H9 (cell line): ENCODE data around the gene NAPB. TPM values are rescaled to one million over a fixed set of nuclear protein-coding genes. Genes with fewer than 3 reads are reported as not detected.

Source experiments
- DNase-seq: peaks from one replicate; pipeline ENCODE4 v3.0.0-alpha.2; 2017
- H2AFZ ChIP-seq: one replicate; pipeline ENCODE4 v1.6.1; 2013; ENCODE audit warnings: mild to moderate bottlenecking, low read length, control low read depth, moderate library complexity
- H2AK5ac ChIP-seq: 2 replicates; pipeline ENCODE4 v1.6.1; 2013; ENCODE audit warnings: low read length, control low read depth, mixed read lengths; ENCODE audit not compliant: insufficient read length
- H2BK120ac ChIP-seq: one replicate; pipeline ENCODE4 v1.6.1; 2013; ENCODE audit warnings: low read depth, mild to moderate bottlenecking, low read length, control low read depth, inconsistent platforms; ENCODE audit not compliant: poor library complexity, severe bottlenecking
- H2BK12ac ChIP-seq: 2 replicates; pipeline ENCODE4 v1.6.1; 2013; ENCODE audit warnings: low read length, control low read depth, mixed read lengths, low read depth; ENCODE audit not compliant: insufficient read length
- H2BK15ac ChIP-seq: 2 replicates; pipeline ENCODE4 v1.6.1; 2013; ENCODE audit warnings: low read depth, low read length, control low read depth
- H2BK20ac ChIP-seq: one replicate; pipeline ENCODE4 v1.6.1; 2013; ENCODE audit warnings: low read depth, mild to moderate bottlenecking, low read length, control low read depth, inconsistent platforms; ENCODE audit not compliant: poor library complexity, severe bottlenecking
- H2BK5ac ChIP-seq: 2 replicates; pipeline ENCODE4 v1.6.1; 2013; ENCODE audit warnings: low read length, control low read depth, mixed read lengths; ENCODE audit not compliant: insufficient read length
- H3K14ac ChIP-seq: 2 replicates; pipeline ENCODE4 v1.6.1; 2013; ENCODE audit warnings: low read length, control low read depth; ENCODE audit not compliant: insufficient read depth
- H3K18ac ChIP-seq: 2 replicates; pipeline ENCODE4 v1.6.1; 2013; ENCODE audit warnings: low read depth, mild to moderate bottlenecking, mixed read lengths, low read length, control low read depth; ENCODE audit not compliant: insufficient read length
- H3K23ac ChIP-seq: 2 replicates; pipeline ENCODE4 v1.6.1; 2013; ENCODE audit warnings: low read length, control low read depth, mixed read lengths, low read depth; ENCODE audit not compliant: insufficient read length
- H3K23me2 ChIP-seq: 2 replicates; pipeline ENCODE4 v1.6.1; 2013; ENCODE audit warnings: low read depth, mild to moderate bottlenecking, mixed read lengths, low read length, control low read depth; ENCODE audit not compliant: insufficient read length, poor library complexity, severe bottlenecking
- H3K27ac ChIP-seq: 2 replicates; pipeline ENCODE4 v1.5.1; 2013; ENCODE audit warnings: low read length, control low read depth, mixed read lengths, low read depth; ENCODE audit not compliant: insufficient read length
- H3K27me3 ChIP-seq: 2 replicates; pipeline ENCODE4 v1.6.1; 2013; ENCODE audit warnings: low read length, control low read depth, inconsistent platforms; ENCODE audit not compliant: insufficient read depth
- H3K4ac ChIP-seq: 2 replicates; pipeline ENCODE4 v1.6.1; 2013; ENCODE audit warnings: low read depth, mild to moderate bottlenecking, control low read depth, inconsistent platforms, low read length, moderate library complexity
- H3K4me1 ChIP-seq: 2 replicates; pipeline ENCODE4 v1.6.1; 2013; ENCODE audit warnings: low read length, control low read depth, inconsistent platforms; ENCODE audit not compliant: insufficient read depth
- H3K4me2 ChIP-seq: 2 replicates; pipeline ENCODE4 v1.6.1; 2013; ENCODE audit warnings: low read length, control low read depth, mixed read lengths; ENCODE audit not compliant: insufficient read length, insufficient read depth
- H3K56ac ChIP-seq: 2 replicates; pipeline ENCODE4 v1.6.1; 2013; ENCODE audit warnings: low read depth, mild to moderate bottlenecking, mixed read lengths, low read length, control low read depth; ENCODE audit not compliant: insufficient read length
- H3K79me1 ChIP-seq: 2 replicates; pipeline ENCODE4 v1.6.1; 2013; ENCODE audit warnings: low read depth, mild to moderate bottlenecking, moderate library complexity, low read length, control low read depth, inconsistent platforms; ENCODE audit not compliant: insufficient read depth, poor library complexity, severe bottlenecking
- H3K79me2 ChIP-seq: 2 replicates; pipeline ENCODE4 v1.6.1; 2013; ENCODE audit warnings: low read length, control low read depth, inconsistent platforms; ENCODE audit not compliant: insufficient read depth
- H3K9ac ChIP-seq: 2 replicates; pipeline ENCODE4 v1.6.1; 2013; ENCODE audit warnings: low read length, control low read depth, mixed read lengths; ENCODE audit not compliant: insufficient read length; ENCODE audit errors: extremely low read depth
- H3K9me3 ChIP-seq: one replicate; pipeline ENCODE4 v1.6.1; 2013; ENCODE audit warnings: low read depth, low read length, inconsistent platforms; ENCODE audit not compliant: control insufficient read depth
- H3T11ph ChIP-seq: one replicate; pipeline ENCODE4 v1.6.1; 2013; ENCODE audit warnings: mild to moderate bottlenecking, low read length, control low read depth, inconsistent platforms
- H4K20me1 ChIP-seq: one replicate; pipeline ENCODE4 v1.6.1; 2013; ENCODE audit not compliant: control insufficient read depth, insufficient read length, insufficient read depth
- H4K5ac ChIP-seq: 2 replicates; pipeline ENCODE4 v1.6.1; 2013; ENCODE audit warnings: low read depth, mild to moderate bottlenecking, mixed read lengths, low read length, control low read depth; ENCODE audit not compliant: insufficient read length
- H4K8ac ChIP-seq: replicated peaks from 2 replicates; pipeline ENCODE4 v1.6.1; 2013; ENCODE audit warnings: low read length, control low read depth, mixed read lengths, low read depth; ENCODE audit not compliant: insufficient read length
- H4K91ac ChIP-seq: 2 replicates; pipeline ENCODE4 v1.6.1; 2013; ENCODE audit warnings: low read depth, mild to moderate bottlenecking, moderate library complexity, mixed read lengths, low read length, control low read depth; ENCODE audit not compliant: insufficient read length
- H3K27ac Mint-ChIP-seq, 3 experiments: 2 replicates in 2 of 3; 3 replicates in 1 of 3; pipeline ENCODE4 v1.8.0; 2020 to 2021; ENCODE audit warnings: mixed read lengths in 3 of 3, mild to moderate bottlenecking in 1 of 3, moderate library complexity in 1 of 3
- H3K27me3 Mint-ChIP-seq: 2 replicates; pipeline ENCODE4 v1.8.0; 2021; ENCODE audit warnings: low read depth, mild to moderate bottlenecking, moderate library complexity, mixed read lengths
- H3K36me3 Mint-ChIP-seq, 3 experiments: 2 replicates in 2 of 3; 3 replicates in 1 of 3; pipeline ENCODE4 v1.8.0; 2020 to 2021; ENCODE audit warnings: low read depth in 3 of 3, mixed read lengths in 3 of 3; ENCODE audit not compliant: insufficient read depth in 1 of 3
- H3K4me1 Mint-ChIP-seq, 2 experiments: 2 replicates each; pipeline ENCODE4 v1.8.0; 2020; ENCODE audit warnings: mixed read lengths in 2 of 2
- H3K4me3 Mint-ChIP-seq, 2 experiments: 2 replicates in 1 of 2; 3 replicates in 1 of 2; pipeline ENCODE4 v1.8.0; 2020 to 2021; ENCODE audit warnings: mild to moderate bottlenecking in 2 of 2, mixed read lengths in 2 of 2, moderate library complexity in 1 of 2
- H3K9me3 Mint-ChIP-seq, 2 experiments: 2 replicates in 1 of 2; 3 replicates in 1 of 2; pipeline ENCODE4 v1.8.0; 2020; ENCODE audit warnings: mild to moderate bottlenecking in 2 of 2, mixed read lengths in 2 of 2, moderate library complexity in 1 of 2
- WGBS: extraction: QIAGEN DNeasy Blood & Tissue Kit; methylation state at CpG from one replicate; pipeline ENCODE4 v1.1.7; 2013; ENCODE audit warnings: missing lambda C conversion rate, low lambda C conversion rate, mixed read lengths; ENCODE audit not compliant: insufficient read length; ENCODE audit errors: extremely low coverage; 5-methylcytosine and 5-hydroxymethylcytosine counted together
- total RNA-seq: library from RNA; stranded (reverse); gene quantifications from 2 replicates; pipeline ENCODE4 v1.2.1, GENCODE V29; 2021
- TF ChIP-seq, protein P1 (sequence below): fragments of 200-600 bp; sonication (generic); conservative IDR thresholded peaks from 3 replicates; pipeline ENCODE4 v1.8.0; 2021; ENCODE audit warnings: antibody characterized with exemption, mild to moderate bottlenecking

The NAPB gene
- total RNA-seq, 1 experiment from 2014 or later = 10.4 TPM

DNA sequence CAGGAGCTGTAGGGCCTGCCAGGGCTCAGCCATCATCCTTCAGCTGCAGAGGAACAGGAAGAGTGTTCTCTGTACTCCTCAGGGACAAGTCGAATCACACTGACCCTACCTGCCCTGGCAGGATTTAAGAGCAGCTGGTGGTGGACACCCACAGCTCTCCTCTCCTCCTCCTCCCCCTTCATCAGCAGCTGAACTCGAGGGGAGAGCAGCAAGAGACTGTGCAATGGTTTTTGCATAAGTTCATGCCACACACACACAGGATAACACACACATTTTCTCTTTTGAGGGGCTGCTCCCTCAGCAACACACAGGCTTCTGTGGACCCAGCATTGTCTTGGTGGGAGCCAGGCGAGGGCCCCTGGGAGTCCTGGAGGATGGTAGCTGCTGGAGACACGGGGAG is 31.5 kb upstream of the NAPB start, which contains the start of gene CST11:
CST11 (minus strand) TSS at position 101 of the 400 bp plus-strand sequence; CDS start at position 36, 65 bp downstream.
- no peak within 1 kb of the TSS for H3K27ac ChIP-seq
- Mint-ChIP-seq H3K36me3 (peaks cover 3 to 6% (median 4%) of the 10 kb centered on the region in 3 experiments; a peak in 6 of 7 replicates), H3K9me3 (peaks cover 0 to 5% of the 10 kb centered on the region in 2 experiments; a peak in 3 of 5 replicates), H3K4me3 (no peak within 1 kb of the TSS), H3K4me1 (peaks cover 11 to 14% of the 10 kb centered on the region in 2 experiments), H3K27ac (no peak within 1 kb of the TSS), H3K27me3 (peaks cover 9% of the 10 kb centered on the region)
- H3K56ac ChIP-seq = no peak within 1 kb of the TSS
- H3K4ac ChIP-seq = no peak within 1 kb of the TSS
- no peak within 1 kb of the TSS for H4K8ac ChIP-seq
- TF ChIP-seq, protein P1, sequence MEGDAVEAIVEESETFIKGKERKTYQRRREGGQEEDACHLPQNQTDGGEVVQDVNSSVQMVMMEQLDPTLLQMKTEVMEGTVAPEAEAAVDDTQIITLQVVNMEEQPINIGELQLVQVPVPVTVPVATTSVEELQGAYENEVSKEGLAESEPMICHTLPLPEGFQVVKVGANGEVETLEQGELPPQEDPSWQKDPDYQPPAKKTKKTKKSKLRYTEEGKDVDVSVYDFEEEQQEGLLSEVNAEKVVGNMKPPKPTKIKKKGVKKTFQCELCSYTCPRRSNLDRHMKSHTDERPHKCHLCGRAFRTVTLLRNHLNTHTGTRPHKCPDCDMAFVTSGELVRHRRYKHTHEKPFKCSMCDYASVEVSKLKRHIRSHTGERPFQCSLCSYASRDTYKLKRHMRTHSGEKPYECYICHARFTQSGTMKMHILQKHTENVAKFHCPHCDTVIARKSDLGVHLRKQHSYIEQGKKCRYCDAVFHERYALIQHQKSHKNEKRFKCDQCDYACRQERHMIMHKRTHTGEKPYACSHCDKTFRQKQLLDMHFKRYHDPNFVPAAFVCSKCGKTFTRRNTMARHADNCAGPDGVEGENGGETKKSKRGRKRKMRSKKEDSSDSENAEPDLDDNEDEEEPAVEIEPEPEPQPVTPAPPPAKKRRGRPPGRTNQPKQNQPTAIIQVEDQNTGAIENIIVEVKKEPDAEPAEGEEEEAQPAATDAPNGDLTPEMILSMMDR = no peak
- H3K18ac ChIP-seq = peak within 1 kb of the TSS; percentile 16
- no peak within 1 kb of the TSS for H3K9ac ChIP-seq
- H4K91ac ChIP-seq = no peak within 1 kb of the TSS
- H2BK5ac ChIP-seq = no peak within 1 kb of the TSS
- H3K14ac ChIP-seq = no peak within 1 kb of the TSS; the same call in 1 of the 2 replicates
- no peaks in the 10 kb centered on the region for H4K20me1 ChIP-seq
- no peaks in the 10 kb centered on the region for H3K23me2 ChIP-seq
- H3K79me2 ChIP-seq = no peaks in the 10 kb centered on the region
- no peaks in the 10 kb centered on the region for H3K9me3 ChIP-seq
- H2AK5ac ChIP-seq = no peak within 1 kb of the TSS
- no peak within 1 kb of the TSS for H2BK120ac ChIP-seq
- H2AFZ ChIP-seq = no peak within 1 kb of the TSS
- H2BK20ac ChIP-seq = no peak within 1 kb of the TSS
- DNase-seq = no peak
- no peaks in the 10 kb centered on the region for H3K27me3 ChIP-seq
- no peak within 1 kb of the TSS for H3K4me2 ChIP-seq
- peaks cover 3% of the 10 kb centered on the region; the same call in 1 of the 2 replicates for H3K4me1 ChIP-seq
- no peak within 1 kb of the TSS for H3K23ac ChIP-seq
- no peak within 1 kb of the TSS for H2BK15ac ChIP-seq
- WGBS = no CpG with 5 or more reads among the region's 4 CpGs
- no peaks in the 10 kb centered on the region for H3K79me1 ChIP-seq
- H3T11ph ChIP-seq = no peak within 1 kb of the TSS
- H2BK12ac ChIP-seq = no peak within 1 kb of the TSS
- no peak within 1 kb of the TSS for H4K5ac ChIP-seq
